ENCODE data around the gene SLC35F4.

The SLC35F4 gene

GRCh38 chr14:57634335-57634734 is 231.6 kb downstream of the SLC35F4 start:
- no peak for DNase-seq

GRCh38 chr14:57632649-57633048 is 233.2 kb downstream of the SLC35F4 start:
- DNase-seq, result no peak

GRCh38 chr14:57617510-57617909 is 248.4 kb downstream of the SLC35F4 start:
- no peak for DNase-seq

GRCh38 chr14:57612946-57613345 is 252.9 kb downstream of the SLC35F4 start:
- no peak for DNase-seq

- DNase-seq, result no peak
Observed at GRCh38 chr14:57611555-57612075, 254.3 kb downstream of the SLC35F4 start.

- no peak for DNase-seq
Observed at GRCh38 chr14:57610631-57611030, 255.3 kb downstream of the SLC35F4 start.

- no peak for DNase-seq
Observed at GRCh38 chr14:57609192-57610075, 256.5 kb downstream of the SLC35F4 start.

- no peak for DNase-seq
Observed at GRCh38 chr14:57607086-57607485, 258.8 kb downstream of the SLC35F4 start.

GRCh38 chr14:57583396-57583795 is 282.5 kb downstream of the SLC35F4 start:
- no peak for DNase-seq

- DNase-seq, result no peak
Observed at GRCh38 chr14:57582746-57583145, 283.1 kb downstream of the SLC35F4 start.

- no peak for DNase-seq
Observed at GRCh38 chr14:57578801-57579200, 287.1 kb downstream of the SLC35F4 start.

- DNase-seq, result no peak
Observed at GRCh38 chr14:57576498-57576897, 289.4 kb downstream of the SLC35F4 start.

- peak in 2 of 51 donors; percentile 1 to 2 for DNase-seq
Observed at GRCh38 chr14:57575482-57575881, 290.4 kb downstream of the SLC35F4 start.

- DNase-seq, result no peak
Observed at GRCh38 chr14:57574617-57575288, 291.1 kb downstream of the SLC35F4 start.

- no peak for DNase-seq
Observed at GRCh38 chr14:57573173-57573572, 292.7 kb downstream of the SLC35F4 start.

- DNase-seq, result no peak
Observed at GRCh38 chr14:57568554-57568953, 297.3 kb downstream of the SLC35F4 start.

GRCh38 chr14:57567220-57567619 is 298.7 kb downstream of the SLC35F4 start:
- DNase-seq, result no peak

- no peak for DNase-seq
Observed at GRCh38 chr14:57560681-57561080, 305.2 kb downstream of the SLC35F4 start.

GRCh38 chr14:57559576-57559975 is 306.3 kb downstream of the SLC35F4 start:
- DNase-seq, result no peak

- DNase-seq, result no peak
Observed at GRCh38 chr14:57549765-57550420, 316.0 kb downstream of the SLC35F4 start.

GRCh38 chr14:57549016-57549564 is 316.8 kb downstream of the SLC35F4 start:
- no peak for DNase-seq

GRCh38 chr14:57547131-57547530 is 318.8 kb downstream of the SLC35F4 start:
- no peak for DNase-seq
